Astrocyte of the cerebellum (primary cell): ENCODE measurements around the gene REXO1.
"Not testable (repeated sequence)": the region's sequence is repeated elsewhere in the genome, so short reads cannot be mapped to it uniquely, and the experiment has no call there.

Source experiments
- DNase-seq: peaks from one replicate; pipeline ENCODE4 v3.0.0-alpha.2; 2011; ENCODE audit warnings: low read depth
- H3K4me3 ChIP-seq: 2 replicates; pipeline ENCODE4 v1.5.1; 2011; ENCODE audit warnings: mild to moderate bottlenecking, low read depth, low read length, moderate library complexity
- in situ Hi-C: cut with HindIII; loops from 2 replicates; pipeline ENCODE4 v1.10.0; 2017; ENCODE audit warnings: low sequenced_read_pairs
- TF ChIP-seq, protein P1 (sequence below): IDR thresholded peaks from 2 replicates; pipeline ENCODE4 v1.5.1; 2012; ENCODE audit warnings: low read length, low read depth, moderate library complexity, mild to moderate bottlenecking; ENCODE audit errors: missing control alignments

REXO1 gene

DNA sequence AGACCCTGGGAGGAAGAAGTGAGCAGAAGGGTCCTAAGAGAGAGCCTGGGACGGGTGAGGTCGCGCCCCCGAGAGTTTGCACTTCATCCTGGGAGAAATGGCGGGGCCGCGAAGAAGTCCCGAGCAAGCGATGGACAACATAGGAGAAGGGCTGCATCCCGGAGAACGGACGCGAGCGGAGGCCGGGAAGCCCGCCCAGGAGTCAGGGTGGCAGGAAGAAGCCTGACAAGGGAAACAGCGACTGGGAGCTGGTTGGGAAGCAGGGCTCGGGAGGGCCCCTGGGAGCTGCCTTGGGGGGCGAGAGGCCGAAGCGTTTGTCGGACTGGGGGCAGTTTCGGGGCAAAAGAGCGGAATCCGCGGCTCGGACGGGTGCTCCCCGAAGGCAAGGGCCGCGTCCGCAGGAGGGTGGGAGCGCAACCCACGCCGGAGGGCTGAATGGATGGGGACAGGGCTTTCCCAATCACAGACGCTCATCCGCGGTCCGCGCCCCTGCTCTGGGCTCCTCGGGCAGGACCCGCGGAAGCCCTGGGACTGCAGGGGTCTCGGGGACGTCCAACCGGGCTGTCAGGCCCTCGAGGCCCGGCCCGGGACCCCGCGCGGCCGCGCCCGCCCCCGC, 36.5 kb upstream of the REXO1 start:
- TF ChIP-seq, protein P1, sequence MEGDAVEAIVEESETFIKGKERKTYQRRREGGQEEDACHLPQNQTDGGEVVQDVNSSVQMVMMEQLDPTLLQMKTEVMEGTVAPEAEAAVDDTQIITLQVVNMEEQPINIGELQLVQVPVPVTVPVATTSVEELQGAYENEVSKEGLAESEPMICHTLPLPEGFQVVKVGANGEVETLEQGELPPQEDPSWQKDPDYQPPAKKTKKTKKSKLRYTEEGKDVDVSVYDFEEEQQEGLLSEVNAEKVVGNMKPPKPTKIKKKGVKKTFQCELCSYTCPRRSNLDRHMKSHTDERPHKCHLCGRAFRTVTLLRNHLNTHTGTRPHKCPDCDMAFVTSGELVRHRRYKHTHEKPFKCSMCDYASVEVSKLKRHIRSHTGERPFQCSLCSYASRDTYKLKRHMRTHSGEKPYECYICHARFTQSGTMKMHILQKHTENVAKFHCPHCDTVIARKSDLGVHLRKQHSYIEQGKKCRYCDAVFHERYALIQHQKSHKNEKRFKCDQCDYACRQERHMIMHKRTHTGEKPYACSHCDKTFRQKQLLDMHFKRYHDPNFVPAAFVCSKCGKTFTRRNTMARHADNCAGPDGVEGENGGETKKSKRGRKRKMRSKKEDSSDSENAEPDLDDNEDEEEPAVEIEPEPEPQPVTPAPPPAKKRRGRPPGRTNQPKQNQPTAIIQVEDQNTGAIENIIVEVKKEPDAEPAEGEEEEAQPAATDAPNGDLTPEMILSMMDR: no peak
- in situ Hi-C loops: no loop called here
- H3K4me3 ChIP-seq: peak overlapping the region; percentile 90
- DNase-seq: no peak

DNA sequence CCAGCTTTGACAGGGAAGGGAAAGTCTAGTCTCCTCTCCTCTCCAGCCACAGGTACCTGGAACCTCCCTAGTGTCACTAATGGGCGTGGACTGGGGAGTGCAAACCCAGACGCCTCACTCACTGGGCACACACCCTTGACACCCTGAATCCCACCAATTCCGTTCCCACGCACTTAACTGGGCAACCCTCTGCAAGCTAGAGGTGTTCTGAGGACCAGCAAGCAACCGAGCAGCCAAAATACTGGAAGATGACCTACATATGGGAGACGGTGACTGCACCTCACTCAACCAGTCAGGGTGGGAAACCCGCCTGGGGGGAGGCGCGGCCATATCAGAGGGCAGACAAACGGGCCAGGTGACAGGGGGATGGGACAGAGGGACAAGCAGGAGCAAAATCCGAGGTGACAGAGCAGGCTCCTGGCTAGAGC, 36.0 kb upstream of the REXO1 start:
- peak overlapping the region; percentile 90 for H3K4me3 ChIP-seq
- no peak for DNase-seq
- in situ Hi-C loops: no loop called here
- TF ChIP-seq, protein P1: no peak

DNA sequence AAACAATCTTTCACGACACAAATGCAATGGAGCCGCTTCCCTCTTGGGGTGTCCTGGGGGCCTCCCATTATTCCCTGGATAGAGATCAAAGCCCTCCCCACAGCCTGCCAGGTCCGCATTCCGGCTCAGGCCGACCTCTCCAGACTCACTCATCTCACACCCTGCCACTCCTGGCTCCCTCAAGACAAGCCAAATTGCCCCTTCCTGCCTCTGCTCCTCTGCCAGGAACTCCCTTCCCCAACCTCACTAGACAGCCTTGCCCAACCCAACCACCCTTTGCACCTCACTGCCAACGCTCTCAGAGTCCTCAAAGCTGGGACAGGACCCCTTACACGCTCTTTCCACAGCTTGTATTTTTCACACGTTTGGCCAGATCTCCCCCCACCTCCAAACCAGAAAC, 35.5 kb upstream of the REXO1 start:
- TF ChIP-seq, protein P1: no peak
- DNase-seq: no peak
- H3K4me3 ChIP-seq: peak overlapping the region; percentile 90
- in situ Hi-C loops: no loop called here

DNA sequence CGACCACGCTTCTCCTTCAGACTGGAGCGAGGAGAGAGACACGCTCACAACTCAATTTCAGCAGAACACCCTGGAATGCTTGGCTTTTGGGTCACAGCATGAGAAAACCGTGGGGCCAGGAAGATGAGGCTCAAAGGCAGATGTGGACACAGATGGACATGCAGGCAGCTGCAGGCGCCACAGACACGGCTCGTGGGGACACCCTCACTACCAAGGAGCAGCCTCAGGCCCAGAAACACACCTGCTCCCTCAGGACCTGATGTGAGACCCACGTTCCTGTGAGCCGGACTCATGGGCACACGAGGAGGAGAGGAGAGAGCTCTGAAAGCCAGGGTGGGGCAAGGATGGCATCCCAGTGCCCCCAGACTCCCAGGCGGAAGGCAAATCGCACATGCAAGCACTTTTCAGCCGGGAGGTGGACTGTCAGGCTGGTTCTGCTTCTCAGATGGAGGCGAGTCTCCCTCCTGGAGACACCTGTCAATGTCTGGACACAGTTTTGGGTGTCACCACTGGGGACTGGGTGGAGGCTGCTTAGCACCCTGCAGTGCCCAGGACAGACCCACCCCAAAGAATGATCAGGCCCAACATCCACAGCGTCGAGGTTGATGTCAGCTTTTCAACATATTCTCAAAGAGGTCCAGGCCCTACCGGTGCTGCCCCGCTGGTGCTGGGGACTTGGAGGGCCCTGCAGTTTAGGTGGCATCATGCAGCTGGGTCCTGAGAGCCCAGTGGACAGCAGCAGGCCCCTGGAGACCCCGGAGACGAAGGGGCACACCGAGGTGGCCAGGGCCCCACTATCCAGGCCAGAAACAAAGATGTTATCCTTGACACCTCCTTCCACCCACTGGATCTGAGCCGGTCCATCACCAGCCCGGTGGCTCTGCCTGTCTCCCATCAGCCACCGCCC, 34.8 kb upstream of the REXO1 start:
- in situ Hi-C loops: no loop called here

DNA sequence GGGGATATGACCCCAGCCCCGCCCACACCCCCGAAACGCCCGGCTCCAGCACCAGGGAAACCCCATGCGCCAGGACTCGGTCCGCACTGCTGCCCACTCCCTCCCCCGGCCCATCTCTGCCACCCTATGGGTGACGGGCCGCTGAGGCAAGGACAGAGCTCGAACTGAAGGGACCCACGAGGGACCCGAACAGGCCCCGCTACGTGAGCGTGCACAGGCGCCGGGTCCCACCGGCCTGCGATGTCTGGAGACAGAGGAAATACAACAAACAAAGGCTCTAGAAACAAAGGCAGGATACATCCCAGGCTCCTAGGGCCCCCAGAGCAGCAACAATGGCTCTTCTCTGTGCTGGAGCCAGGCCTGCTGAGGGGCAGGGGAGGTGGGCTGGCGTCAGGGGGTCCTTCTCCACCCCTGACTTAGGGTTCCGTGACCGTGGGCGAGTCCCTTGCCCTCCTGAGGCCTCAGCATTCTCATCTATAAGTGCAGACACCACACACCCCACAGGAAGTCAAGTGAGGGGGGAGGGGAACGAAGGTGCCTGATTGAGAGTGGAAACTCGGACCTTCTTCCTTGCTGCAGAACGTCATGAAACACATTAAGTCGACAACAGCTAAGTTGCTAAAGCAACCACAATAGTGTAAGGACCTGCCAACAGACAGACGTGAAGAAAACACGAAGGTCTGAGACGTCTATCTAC, 34.0 kb upstream of the REXO1 start:
- no peak for DNase-seq
- no peak overlapping the region for H3K4me3 ChIP-seq
- TF ChIP-seq, protein P1: no peak
- in situ Hi-C loops: no loop called here

More for the DNA sequence above, 34.8 kb upstream of the REXO1 start:
- H3K4me3 ChIP-seq: no peak overlapping the region
- DNase-seq: no peak
- TF ChIP-seq, protein P1: no peak

DNA sequence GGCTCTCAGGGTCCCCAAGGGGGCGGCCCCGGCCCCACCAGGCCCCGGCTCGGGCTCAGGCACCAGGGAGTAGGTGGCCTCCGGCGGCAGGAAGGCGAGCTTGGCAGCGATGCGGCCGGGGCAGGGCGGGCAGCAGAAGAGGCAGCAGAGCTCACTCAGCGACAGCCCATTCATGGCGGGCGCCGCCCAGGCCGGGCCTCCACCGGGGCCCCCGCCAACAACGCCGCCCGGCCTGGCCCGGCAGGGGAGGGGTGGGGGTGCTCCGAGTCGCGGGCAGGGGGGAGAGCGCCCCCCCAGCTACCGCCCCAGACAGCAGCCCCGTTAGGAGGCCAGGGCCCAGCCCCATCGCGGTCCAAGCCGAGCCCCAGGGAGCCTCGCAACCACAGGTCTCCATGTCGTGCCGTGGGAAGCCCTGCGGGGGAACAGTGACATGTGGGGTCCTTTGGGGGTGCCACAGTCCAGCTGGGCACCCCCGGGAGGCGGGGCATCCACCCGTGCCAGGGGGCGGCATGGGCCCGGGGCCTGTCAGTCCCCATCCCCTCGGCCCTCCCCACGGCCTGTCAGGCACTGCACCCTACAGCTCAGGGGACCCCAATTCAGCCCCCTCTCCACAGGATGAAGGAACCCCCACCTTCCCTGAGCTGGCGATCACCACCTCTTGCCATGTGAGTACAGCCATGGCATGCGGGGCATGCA, 33.3 kb upstream of the REXO1 start:
- H3K4me3 ChIP-seq, in situ Hi-C loops, DNase-seq: not testable (repeated sequence)
